ENCODE data around the gene XXYLT1.
A peak's percentile ranks its signal among the peaks of the same experiment; 100 is the strongest.
"Not testable (repeated sequence)": the region's sequence is repeated elsewhere in the genome, so short reads cannot be mapped to it uniquely, and the experiment has no call there.

The XXYLT1 gene

GRCh38 chr3:195107593-195107992 is 163.4 kb downstream of the XXYLT1 start:
- DNase-seq = no peak

- not testable (repeated sequence) for DNase-seq
These were observed 163.9 kb downstream of the XXYLT1 start for GRCh38 chr3:195107031-195107430.

- peak; percentile 50 to 53 for DNase-seq
These were observed 164.5 kb downstream of the XXYLT1 start for GRCh38 chr3:195106418-195106906.

- no peak for DNase-seq
These were observed 165.0 kb downstream of the XXYLT1 start for GRCh38 chr3:195105841-195106417.

- no peak for DNase-seq
These were observed 165.6 kb downstream of the XXYLT1 start for GRCh38 chr3:195105389-195105788.

- DNase-seq = no peak
These were observed 166.6 kb downstream of the XXYLT1 start for GRCh38 chr3:195104340-195104739.

GRCh38 chr3:195103623-195104022 is 167.3 kb downstream of the XXYLT1 start:
- no peak for DNase-seq

GRCh38 chr3:195102609-195103467 is 168.1 kb downstream of the XXYLT1 start:
- DNase-seq = no peak

GRCh38 chr3:195101927-195102608 is 168.9 kb downstream of the XXYLT1 start:
- no peak for DNase-seq

- no peak for DNase-seq
These were observed 169.9 kb downstream of the XXYLT1 start for GRCh38 chr3:195101001-195101583.

- DNase-seq = no peak
These were observed 170.8 kb downstream of the XXYLT1 start for GRCh38 chr3:195099951-195100785.

GRCh38 chr3:195098741-195099525 is 172.0 kb downstream of the XXYLT1 start:
- DNase-seq = no peak

- DNase-seq = no peak
These were observed 173.4 kb downstream of the XXYLT1 start for GRCh38 chr3:195097331-195098255.

- DNase-seq = no peak
These were observed 174.3 kb downstream of the XXYLT1 start for GRCh38 chr3:195096484-195097330.

- DNase-seq = no peak
These were observed 174.9 kb downstream of the XXYLT1 start for GRCh38 chr3:195096053-195096452.

GRCh38 chr3:195095704-195096036 is 175.3 kb downstream of the XXYLT1 start:
- DNase-seq = no peak

- no peak for DNase-seq
These were observed 175.8 kb downstream of the XXYLT1 start for GRCh38 chr3:195095035-195095703.

- no peak for DNase-seq
These were observed 176.6 kb downstream of the XXYLT1 start for GRCh38 chr3:195094191-195094921.

All from activated CD4-positive, alpha-beta T cell treated with anti-CD3 and anti-CD28 coated beads, Interleukin-2, amount 50 U/mL, for 4 hours (primary cell).